ENCODE measurements around the gene CRYGN. TPM values are rescaled to one million over a fixed set of nuclear protein-coding genes. Genes with fewer than 3 reads are reported as not detected.
A peak's percentile ranks its signal among the peaks of the same experiment; 100 is the strongest.

Gene CRYGN
- total and polyA plus RNA-seq, 2 of the 13 experiments (the other 11 are each of a cell fraction or from before 2014, with no cell fraction given) = 0.11 TPM; not detected in 1

DNA sequence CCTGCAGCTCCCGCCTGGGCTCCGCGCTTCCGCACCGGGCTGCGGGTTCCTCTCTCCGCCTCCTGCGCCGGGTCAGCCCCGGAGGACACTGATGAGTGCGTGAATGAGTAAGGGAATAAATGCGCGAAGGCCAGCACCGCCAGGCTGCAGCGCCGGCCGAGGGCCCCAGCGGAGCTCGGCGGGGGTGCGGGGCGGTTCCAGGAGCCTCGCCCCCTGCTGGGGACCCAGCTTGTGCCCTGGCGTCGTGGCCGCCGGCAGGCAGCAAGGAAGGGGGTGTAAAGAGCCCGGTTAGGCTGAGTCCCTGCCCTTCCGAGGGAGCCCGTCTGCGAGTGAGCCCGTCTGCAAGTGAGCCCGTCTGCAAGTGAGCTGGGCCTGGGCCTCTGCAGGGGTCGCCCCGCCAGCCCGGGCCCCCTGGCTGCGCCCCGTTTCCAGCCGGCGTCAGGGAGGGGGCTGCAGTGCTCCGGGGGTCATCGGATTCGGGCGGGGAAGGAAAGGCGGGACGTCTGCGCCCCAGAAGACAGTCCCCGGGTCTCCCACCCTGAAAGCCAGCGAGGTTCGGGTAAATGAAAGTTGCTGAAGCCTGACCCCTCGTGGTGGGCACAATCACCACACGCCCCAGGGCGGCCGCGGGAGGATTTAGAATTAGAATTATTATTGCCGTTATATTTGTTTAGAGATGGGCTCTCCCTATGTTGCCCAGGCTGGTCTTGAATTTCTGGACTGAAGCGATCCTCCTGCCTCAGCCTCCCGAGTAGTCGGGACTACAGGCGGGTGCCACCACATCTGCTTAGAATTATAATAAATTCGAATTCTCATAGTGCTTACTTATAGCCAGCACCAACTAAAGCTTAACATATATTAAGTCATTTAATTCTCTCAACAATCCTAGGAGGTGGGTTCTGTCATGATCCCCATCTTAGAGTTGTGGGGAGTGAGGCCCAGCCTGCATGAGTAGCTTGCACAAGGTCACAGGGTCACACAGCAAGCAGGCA is 8.6 kb upstream of the CRYGN start (continued):
- TF ChIP-seq, protein P1, sequence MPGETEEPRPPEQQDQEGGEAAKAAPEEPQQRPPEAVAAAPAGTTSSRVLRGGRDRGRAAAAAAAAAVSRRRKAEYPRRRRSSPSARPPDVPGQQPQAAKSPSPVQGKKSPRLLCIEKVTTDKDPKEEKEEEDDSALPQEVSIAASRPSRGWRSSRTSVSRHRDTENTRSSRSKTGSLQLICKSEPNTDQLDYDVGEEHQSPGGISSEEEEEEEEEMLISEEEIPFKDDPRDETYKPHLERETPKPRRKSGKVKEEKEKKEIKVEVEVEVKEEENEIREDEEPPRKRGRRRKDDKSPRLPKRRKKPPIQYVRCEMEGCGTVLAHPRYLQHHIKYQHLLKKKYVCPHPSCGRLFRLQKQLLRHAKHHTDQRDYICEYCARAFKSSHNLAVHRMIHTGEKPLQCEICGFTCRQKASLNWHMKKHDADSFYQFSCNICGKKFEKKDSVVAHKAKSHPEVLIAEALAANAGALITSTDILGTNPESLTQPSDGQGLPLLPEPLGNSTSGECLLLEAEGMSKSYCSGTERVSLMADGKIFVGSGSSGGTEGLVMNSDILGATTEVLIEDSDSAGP (CRISPR knock-in tag; IDR thresholded peaks at IDR 0.05; ENCODE audit: borderline replicate concordance) = peak; percentile 55; the same call in 1 of the 2 replicates
- TF ChIP-seq ZNF883 (CRISPR knock-in tag; IDR thresholded peaks at IDR 0.05; ENCODE audit: not compliant biosample characterization) (peak; percentile 47), ZIK1 (CRISPR knock-in tag; IDR thresholded peaks at IDR 0.05; ENCODE audit: borderline replicate concordance, low read depth) (no peak), ZNF567 (CRISPR knock-in tag; IDR thresholded peaks at IDR 0.05; ENCODE audit: borderline replicate concordance) (no peak), ZNF549 (CRISPR knock-in tag; IDR thresholded peaks at IDR 0.05) (no peak), ZNF337 (CRISPR knock-in tag; IDR thresholded peaks at IDR 0.05; ENCODE audit: borderline replicate concordance, low read depth) (no peak), AHR (CRISPR knock-in tag; IDR thresholded peaks at IDR 0.05) (no peak), FOXM1 (CRISPR knock-in tag; IDR thresholded peaks at IDR 0.05) (no peak), KDM2A (CRISPR knock-in tag; IDR thresholded peaks at IDR 0.05; ENCODE audit: borderline replicate concordance, low read depth) (0 out of 2 replicates have a peak, but pooled peaks have one; percentile 46), AGO2 (optimal IDR thresholded peaks at IDR 0.05; ENCODE audit: low read depth, low read length) (no peak), PPARG (CRISPR knock-in tag; conservative IDR thresholded peaks at IDR 0.05) (0 out of 2 replicates have a peak, but pooled peaks have one; percentile 25), ZNF468 (CRISPR knock-in tag; IDR thresholded peaks at IDR 0.05) (no peak), TRAFD1 (CRISPR knock-in tag; IDR thresholded peaks at IDR 0.05; ENCODE audit: borderline replicate concordance) (no peak), ZNF780A (CRISPR knock-in tag; IDR thresholded peaks at IDR 0.05) (no peak), ZNF530 (CRISPR knock-in tag; IDR thresholded peaks at IDR 0.05; ENCODE audit: low read depth) (no peak), MIER3 (CRISPR knock-in tag; IDR thresholded peaks at IDR 0.05; ENCODE audit: borderline replicate concordance) (0 out of 2 replicates have a peak, but pooled peaks have one; percentile 16), ARNTL (CRISPR knock-in tag; IDR thresholded peaks at IDR 0.05) (no peak)
- TF ChIP-seq, protein P2, sequence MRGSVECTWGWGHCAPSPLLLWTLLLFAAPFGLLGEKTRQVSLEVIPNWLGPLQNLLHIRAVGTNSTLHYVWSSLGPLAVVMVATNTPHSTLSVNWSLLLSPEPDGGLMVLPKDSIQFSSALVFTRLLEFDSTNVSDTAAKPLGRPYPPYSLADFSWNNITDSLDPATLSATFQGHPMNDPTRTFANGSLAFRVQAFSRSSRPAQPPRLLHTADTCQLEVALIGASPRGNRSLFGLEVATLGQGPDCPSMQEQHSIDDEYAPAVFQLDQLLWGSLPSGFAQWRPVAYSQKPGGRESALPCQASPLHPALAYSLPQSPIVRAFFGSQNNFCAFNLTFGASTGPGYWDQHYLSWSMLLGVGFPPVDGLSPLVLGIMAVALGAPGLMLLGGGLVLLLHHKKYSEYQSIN (CRISPR knock-in tag; IDR thresholded peaks at IDR 0.05; ENCODE audit: borderline replicate concordance) = no peak
- TF ChIP-seq, protein P3, sequence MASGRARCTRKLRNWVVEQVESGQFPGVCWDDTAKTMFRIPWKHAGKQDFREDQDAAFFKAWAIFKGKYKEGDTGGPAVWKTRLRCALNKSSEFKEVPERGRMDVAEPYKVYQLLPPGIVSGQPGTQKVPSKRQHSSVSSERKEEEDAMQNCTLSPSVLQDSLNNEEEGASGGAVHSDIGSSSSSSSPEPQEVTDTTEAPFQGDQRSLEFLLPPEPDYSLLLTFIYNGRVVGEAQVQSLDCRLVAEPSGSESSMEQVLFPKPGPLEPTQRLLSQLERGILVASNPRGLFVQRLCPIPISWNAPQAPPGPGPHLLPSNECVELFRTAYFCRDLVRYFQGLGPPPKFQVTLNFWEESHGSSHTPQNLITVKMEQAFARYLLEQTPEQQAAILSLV (CRISPR knock-in tag; IDR thresholded peaks at IDR 0.05; ENCODE audit: borderline replicate concordance) = no peak
- TF ChIP-seq, protein P4, sequence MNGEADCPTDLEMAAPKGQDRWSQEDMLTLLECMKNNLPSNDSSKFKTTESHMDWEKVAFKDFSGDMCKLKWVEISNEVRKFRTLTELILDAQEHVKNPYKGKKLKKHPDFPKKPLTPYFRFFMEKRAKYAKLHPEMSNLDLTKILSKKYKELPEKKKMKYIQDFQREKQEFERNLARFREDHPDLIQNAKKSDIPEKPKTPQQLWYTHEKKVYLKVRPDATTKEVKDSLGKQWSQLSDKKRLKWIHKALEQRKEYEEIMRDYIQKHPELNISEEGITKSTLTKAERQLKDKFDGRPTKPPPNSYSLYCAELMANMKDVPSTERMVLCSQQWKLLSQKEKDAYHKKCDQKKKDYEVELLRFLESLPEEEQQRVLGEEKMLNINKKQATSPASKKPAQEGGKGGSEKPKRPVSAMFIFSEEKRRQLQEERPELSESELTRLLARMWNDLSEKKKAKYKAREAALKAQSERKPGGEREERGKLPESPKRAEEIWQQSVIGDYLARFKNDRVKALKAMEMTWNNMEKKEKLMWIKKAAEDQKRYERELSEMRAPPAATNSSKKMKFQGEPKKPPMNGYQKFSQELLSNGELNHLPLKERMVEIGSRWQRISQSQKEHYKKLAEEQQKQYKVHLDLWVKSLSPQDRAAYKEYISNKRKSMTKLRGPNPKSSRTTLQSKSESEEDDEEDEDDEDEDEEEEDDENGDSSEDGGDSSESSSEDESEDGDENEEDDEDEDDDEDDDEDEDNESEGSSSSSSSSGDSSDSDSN (CRISPR knock-in tag; IDR thresholded peaks at IDR 0.05) = peak; percentile 29; the same call in 1 of the 2 replicates
